Naive thymus-derived CD4-positive, alpha-beta T cell (primary cell): ENCODE data around the gene TMEM17. TPM values are rescaled to one million over a fixed set of nuclear protein-coding genes. Genes with fewer than 3 reads are reported as not detected.

Experiments
- ATAC-seq: fragments of 150-1000 bp; cut with Tn5 transposase; 2 replicates; pipeline ENCODE4 v1.10.0; 2021; ENCODE audit warnings: mild to moderate bottlenecking, moderate library complexity
- CTCF ChIA-PET: fragments of 350-600 bp; sonication (Branson Sonifier 250); formaldehyde crosslinking; loops from one replicate; lab custom pipeline; 2021; ENCODE audit warnings: antibody characterized with exemption; lab: Charles Lee
- POLR2A ChIA-PET: fragments of 350-600 bp; sonication (Branson Sonifier 250); formaldehyde crosslinking; loops from one replicate; lab custom pipeline; 2021; ENCODE audit warnings: antibody characterized with exemption, inconsistent platforms; lab: Charles Lee
- DNase-seq, 9 donors: peaks; one replicate each; pipeline versions ENCODE4 v3.0.0 to v3.0.0-alpha.2; 2020 to 2022; ENCODE audit warnings: mixed read lengths in 1 of 9
- H3K27ac ChIP-seq: one replicate; pipeline ENCODE4 v1.7.0; 2013; ENCODE audit warnings: mild to moderate bottlenecking, low read depth, low read length, moderate library complexity
- H3K27me3 ChIP-seq, 2 donors: one replicate each; pipeline ENCODE4 v1.7.0; 2013; ENCODE audit warnings: low read length in 2 of 2, mild to moderate bottlenecking in 2 of 2, moderate library complexity in 2 of 2; ENCODE audit not compliant: control insufficient read depth in 2 of 2, insufficient read depth in 2 of 2
- H3K36me3 ChIP-seq, 3 experiments: 1 replicate in 2 of 3; 2 replicates in 1 of 3; pipeline ENCODE4 v1.7.0; 2013; ENCODE audit warnings: low read length in 3 of 3, mild to moderate bottlenecking in 3 of 3, moderate library complexity in 1 of 3; ENCODE audit not compliant: insufficient read depth in 3 of 3, control insufficient read depth in 2 of 3
- H3K4me1 ChIP-seq, 2 donors: one replicate each; pipeline ENCODE4 v1.7.0; 2013; ENCODE audit warnings: low read length in 2 of 2, mild to moderate bottlenecking in 2 of 2, moderate library complexity in 1 of 2; ENCODE audit not compliant: control insufficient read depth in 2 of 2, insufficient read depth in 2 of 2
- H3K4me3 ChIP-seq: 2 replicates; pipeline ENCODE4 v1.7.0; 2013; ENCODE audit warnings: mild to moderate bottlenecking, low read length
- H3K9me3 ChIP-seq, 3 experiments: 1 replicate in 2 of 3; 2 replicates in 1 of 3; pipeline ENCODE4 v1.7.0; 2013; ENCODE audit warnings: low read length in 3 of 3; ENCODE audit not compliant: control insufficient read depth in 2 of 3
- H3K27ac Mint-ChIP-seq, 9 donors: one replicate each; pipeline ENCODE4 v1.8.0; 2020 to 2022; ENCODE audit warnings: mixed read lengths in 9 of 9, mild to moderate bottlenecking in 8 of 9, moderate library complexity in 5 of 9, inconsistent platforms in 2 of 9
- H3K27me3 Mint-ChIP-seq, 5 donors: one replicate each; pipeline ENCODE4 v1.8.0; 2021 to 2022; ENCODE audit warnings: mixed read lengths in 5 of 5, mild to moderate bottlenecking in 1 of 5
- H3K36me3 Mint-ChIP-seq, 5 donors: one replicate each; pipeline ENCODE4 v1.8.0; 2020 to 2022; ENCODE audit warnings: mixed read lengths in 5 of 5, mild to moderate bottlenecking in 3 of 5, inconsistent platforms in 1 of 5
- H3K4me1 Mint-ChIP-seq, 7 donors: one replicate each; pipeline ENCODE4 v1.8.0; 2020 to 2022; ENCODE audit warnings: mixed read lengths in 7 of 7, mild to moderate bottlenecking in 3 of 7, inconsistent platforms in 1 of 7
- H3K4me3 Mint-ChIP-seq, 10 donors: one replicate each; pipeline ENCODE4 v1.8.0; 2020 to 2022; ENCODE audit warnings: mild to moderate bottlenecking in 10 of 10, mixed read lengths in 10 of 10, moderate library complexity in 6 of 10, inconsistent platforms in 2 of 10
- H3K9me3 Mint-ChIP-seq, 11 donors: one replicate each; pipeline ENCODE4 v1.8.0; 2020 to 2022; ENCODE audit warnings: mixed read lengths in 11 of 11, mild to moderate bottlenecking in 4 of 11, inconsistent platforms in 1 of 11, moderate library complexity in 1 of 11
- intact Hi-C, 2 donors: fragments of 100-400 bp; cut with micrococcal nuclease; formaldehyde crosslinking; loops; one replicate each; pipeline ENCODE4 v1.15.1; 2023
- polyA plus RNA-seq, 2 donors: library from polyadenylated mRNA; unstranded; fragments of 300-500 nt; fragmentation: Illumina TruSeq; gene quantifications; one replicate each; pipeline ENCODE4 v1.2.3, GENCODE V29; 2021
- total RNA-seq, 6 experiments: library from RNA in 5 of 6; stranded (reverse) in 5 of 6; gene quantifications; 1 replicate in 5 of 6; 2 replicates in 1 of 6; pipeline ENCODE4 v1.2.3 and lab custom pipeline; 2021 to 2026

TMEM17 gene
- total and polyA plus RNA-seq, 7 experiments from 2014 or later = 0.15 TPM; not detected in 5

GRCh38 chr2:62459672-62460071 lies 46.3 kb downstream of the TMEM17 start:
- Mint-ChIP-seq H3K4me1 (no peaks in the 10 kb centered on the region), H3K9me3 (no peaks in the 10 kb centered on the region), H3K27me3 (peaks cover 3 to 10% (median 8%) of the 10 kb centered on the region in 5 donors), H3K27ac (no peak overlapping the region), H3K4me3 (no peak overlapping the region), H3K36me3 (no peaks in the 10 kb centered on the region)
- Histone ChIP-seq H3K36me3 (no peaks in the 10 kb centered on the region), H3K27me3 (no peaks in the 10 kb centered on the region), H3K9me3 (no peaks in the 10 kb centered on the region), H3K4me3 (no peak overlapping the region), H3K27ac (no peak overlapping the region), H3K4me1 (no peaks in the 10 kb centered on the region)
- DNase-seq (no peak), ATAC-seq (no peak)
- ChIA-PET CTCF (interaction anchor here (1.2 to 10.3 kb wide), 2 partner anchors 9 to 315 kb away, joined by 5 to 95 read pairs; no protein-coding TSS in a partner anchor), POLR2A (no interaction called here)
- intact Hi-C loops = no loop called here

GRCh38 chr2:62459106-62459505 lies 46.9 kb downstream of the TMEM17 start:
- CTCF ChIA-PET = interaction anchor here (10.3 kb wide), 1 partner anchor 316 kb away, joined by 95 read pairs; no protein-coding TSS in a partner anchor

GRCh38 chr2:62458671-62459081 lies 47.3 kb downstream of the TMEM17 start:
- DNase-seq (no peak), ATAC-seq (no peak)
- no peaks in the 10 kb centered on the region for H3K36me3 ChIP-seq
- Mint-ChIP-seq H3K4me3 (no peak overlapping the region), H3K27ac (no peak overlapping the region), H3K27me3 (peaks cover 3 to 10% (median 8%) of the 10 kb centered on the region in 5 donors), H3K36me3 (no peaks in the 10 kb centered on the region), H3K9me3 (no peaks in the 10 kb centered on the region), H3K4me1 (no peaks in the 10 kb centered on the region)
- H3K27ac ChIP-seq = no peak overlapping the region
- no peaks in the 10 kb centered on the region for H3K27me3 ChIP-seq
- no peaks in the 10 kb centered on the region for H3K9me3 ChIP-seq
- intact Hi-C loops = no loop called here
- POLR2A ChIA-PET = no interaction called here
- CTCF ChIA-PET = interaction anchor here (10.3 kb wide), 1 partner anchor 316 kb away, joined by 95 read pairs; no protein-coding TSS in a partner anchor
- H3K4me3 ChIP-seq = no peak overlapping the region
- H3K4me1 ChIP-seq = no peaks in the 10 kb centered on the region

More at GRCh38 chr2:62459106-62459505, 46.9 kb downstream of the TMEM17 start:
- DNase-seq (no peak), ATAC-seq (no peak)
- Histone ChIP-seq H3K27me3 (no peaks in the 10 kb centered on the region), H3K4me3 (no peak overlapping the region), H3K27ac (no peak overlapping the region), H3K36me3 (no peaks in the 10 kb centered on the region), H3K9me3 (no peaks in the 10 kb centered on the region), H3K4me1 (no peaks in the 10 kb centered on the region)
- H3K4me1 Mint-ChIP-seq = no peaks in the 10 kb centered on the region
- H3K36me3 Mint-ChIP-seq = no peaks in the 10 kb centered on the region
- no peak overlapping the region for H3K27ac Mint-ChIP-seq
- POLR2A ChIA-PET = no interaction called here
- intact Hi-C loops = no loop called here
- no peaks in the 10 kb centered on the region for H3K9me3 Mint-ChIP-seq
- H3K4me3 Mint-ChIP-seq = no peak overlapping the region
- H3K27me3 Mint-ChIP-seq = peaks cover 3 to 10% (median 8%) of the 10 kb centered on the region in 5 donors

- Mint-ChIP-seq H3K4me1 (no peaks in the 10 kb centered on the region), H3K27me3 (peaks cover 3 to 10% (median 8%) of the 10 kb centered on the region in 5 donors), H3K4me3 (peak overlapping the region in 3 of 10 donors; percentile 50 to 57 (median 56)), H3K27ac (no peak overlapping the region), H3K36me3 (no peaks in the 10 kb centered on the region), H3K9me3 (no peaks in the 10 kb centered on the region)
- H3K4me1 ChIP-seq = no peaks in the 10 kb centered on the region
- no peaks in the 10 kb centered on the region for H3K36me3 ChIP-seq
- H3K4me3 ChIP-seq = no peak overlapping the region
- no peak overlapping the region for H3K27ac ChIP-seq
- ChIA-PET CTCF (interaction anchor here (1.0 to 10.3 kb wide), 3 partner anchors 24 to 316 kb away, joined by 3 to 95 read pairs (median 3); no protein-coding TSS in a partner anchor), POLR2A (no interaction called here)
- intact Hi-C loops = no loop called here
- ATAC-seq = no peak
- H3K9me3 ChIP-seq = no peaks in the 10 kb centered on the region
- H3K27me3 ChIP-seq = no peaks in the 10 kb centered on the region
- DNase-seq = no peak
Measured at GRCh38 chr2:62458206-62458641, 47.8 kb downstream of the TMEM17 start.

GRCh38 chr2:62457556-62457955 lies 48.4 kb downstream of the TMEM17 start:
- DNase-seq (no peak), ATAC-seq (no peak)
- no peak overlapping the region for H3K27ac Mint-ChIP-seq
- H3K36me3 ChIP-seq = no peaks in the 10 kb centered on the region
- H3K27me3 ChIP-seq = no peaks in the 10 kb centered on the region
- ChIA-PET POLR2A (no interaction called here), CTCF (interaction anchor here (0.7 to 10.3 kb wide), 8 partner anchors 9 to 1086 kb away, joined by 3 to 95 read pairs (median 3); no protein-coding TSS in a partner anchor)
- peak overlapping the region in 9 of 10 donors; percentile 40 to 69 (median 56) for H3K4me3 Mint-ChIP-seq
- intact Hi-C loops = loop anchor here (1.0 kb wide), 3 partner anchors 318 to 1087 kb away; no protein-coding TSS in a partner anchor
- no peaks in the 10 kb centered on the region for H3K9me3 Mint-ChIP-seq
- H3K9me3 ChIP-seq = no peaks in the 10 kb centered on the region
- H3K4me1 Mint-ChIP-seq = no peaks in the 10 kb centered on the region
- no peaks in the 10 kb centered on the region for H3K4me1 ChIP-seq
- peaks cover 3 to 10% (median 8%) of the 10 kb centered on the region in 5 donors for H3K27me3 Mint-ChIP-seq
- no peak overlapping the region for H3K27ac ChIP-seq
- H3K36me3 Mint-ChIP-seq = no peaks in the 10 kb centered on the region
- peak overlapping the region; percentile 58 for H3K4me3 ChIP-seq

GRCh38 chr2:62456721-62457539 lies 49.1 kb downstream of the TMEM17 start:
- ChIA-PET POLR2A (no interaction called here), CTCF (interaction anchor here (0.7 to 10.3 kb wide), 8 partner anchors 9 to 1087 kb away, joined by 3 to 95 read pairs (median 3); no protein-coding TSS in a partner anchor)
- peak overlapping the region; percentile 58 for H3K4me3 ChIP-seq
- H3K27me3 Mint-ChIP-seq = peaks cover 3 to 10% (median 8%) of the 10 kb centered on the region in 5 donors
- no peak overlapping the region for H3K27ac ChIP-seq
- H3K36me3 Mint-ChIP-seq = no peaks in the 10 kb centered on the region
- H3K27me3 ChIP-seq = no peaks in the 10 kb centered on the region
- intact Hi-C loops = loop anchor here (1.0 kb wide), 3 partner anchors 318 to 1087 kb away; no protein-coding TSS in a partner anchor
- no peaks in the 10 kb centered on the region for H3K36me3 ChIP-seq
- H3K4me3 Mint-ChIP-seq = peak overlapping the region; percentile 39 to 69 (median 56)
- no peak overlapping the region for H3K27ac Mint-ChIP-seq
- no peaks in the 10 kb centered on the region for H3K4me1 Mint-ChIP-seq
- no peaks in the 10 kb centered on the region for H3K9me3 Mint-ChIP-seq
- ATAC-seq (peak; percentile 82), DNase-seq (peak; percentile 31 to 77 (median 60))
- H3K4me1 ChIP-seq = no peaks in the 10 kb centered on the region
- H3K9me3 ChIP-seq = no peaks in the 10 kb centered on the region
